Gastroesophageal sphincter (tissue), 4 donors: Measurements from ENCODE around the gene TMEM184A. TPM values are rescaled to one million over a fixed set of nuclear protein-coding genes. Genes with fewer than 3 reads are reported as not detected.

Source experiments
- ATAC-seq: fragments of 150-250 bp; one replicate; pipeline ENCODE4 v1.9.1; 2016; ENCODE audit warnings: mild to moderate bottlenecking, moderate library complexity
- H3K27ac ChIP-seq, 4 donors: fragments of 200-600 bp; sonication (generic) in 3 of 4; 1 replicate in 3 of 4; 2 replicates in 1 of 4; pipeline ENCODE4 v1.5.1; 2016 to 2019
- H3K27me3 ChIP-seq: fragments of 200-600 bp; sonication (generic); one replicate; pipeline ENCODE4 v1.5.1; 2019
- H3K36me3 ChIP-seq, 2 donors: fragments of 200-600 bp; sonication (generic); one replicate each; pipeline ENCODE4 v1.5.1; 2019; ENCODE audit warnings: control low read depth in 1 of 2
- H3K4me1 ChIP-seq, 3 donors: fragments of 200-600 bp; sonication (generic); 1 replicate in 2 of 3; 2 replicates in 1 of 3; pipeline ENCODE4 v1.5.1; 2016 to 2019; ENCODE audit warnings: control low read depth in 2 of 3
- H3K4me3 ChIP-seq, 2 donors: fragments of 200-600 bp; sonication (generic); one replicate each; pipeline ENCODE4 v1.5.1; 2019; ENCODE audit warnings: mild to moderate bottlenecking in 1 of 2, moderate library complexity in 1 of 2
- H3K9me3 ChIP-seq, 3 donors: fragments of 200-600 bp; sonication (generic); one replicate each; pipeline ENCODE4 v1.5.1; 2017 to 2019; ENCODE audit warnings: control low read depth in 2 of 3
- EP300 ChIP-seq: sonication (generic); formaldehyde crosslinking; IDR thresholded peaks from one replicate; pipeline ENCODE4 v1.6.1; 2017; ENCODE audit warnings: antibody characterized with exemption, mild to moderate bottlenecking
- POLR2A ChIP-seq, 2 donors: fragments of 450-650 bp; IDR thresholded peaks; one replicate each; pipeline ENCODE4 v1.6.1; 2017; ENCODE audit warnings: antibody characterized with exemption in 2 of 2, mild to moderate bottlenecking in 2 of 2, moderate library complexity in 1 of 2
- POLR2AphosphoS5 ChIP-seq: sonication (generic); formaldehyde crosslinking; IDR thresholded peaks from one replicate; pipeline ENCODE4 v1.6.1; 2017; ENCODE audit warnings: antibody characterized with exemption
- WGBS, 2 donors: methylation state at CpG; one replicate each; pipeline ENCODE4 v1.1.5; 2018; ENCODE audit warnings: low coverage in 1 of 2; 5-methylcytosine and 5-hydroxymethylcytosine counted together
- total RNA-seq, 4 donors: library from RNA; depleted of rRNA; stranded (reverse); fragments of >200 nt; gene quantifications; one replicate each; pipeline ENCODE4 v1.1.0, GENCODE V29; 2016
- TF ChIP-seq, protein P1 (sequence below), 4 experiments: fragments of 200-600 bp in 2 of 4; fragments of 450-650 bp in 2 of 4; sonication (generic) in 1 of 4; IDR thresholded peaks; one replicate each; pipeline ENCODE4 v1.5.1; 2017 to 2019; ENCODE audit warnings: antibody characterized with exemption in 4 of 4, mild to moderate bottlenecking in 2 of 4, moderate library complexity in 2 of 4

The TMEM184A gene
- total RNA-seq, 4 donors from 2014 or later, result 0.15 to 1.5 (median 0.31) TPM; not detected in 1

DNA sequence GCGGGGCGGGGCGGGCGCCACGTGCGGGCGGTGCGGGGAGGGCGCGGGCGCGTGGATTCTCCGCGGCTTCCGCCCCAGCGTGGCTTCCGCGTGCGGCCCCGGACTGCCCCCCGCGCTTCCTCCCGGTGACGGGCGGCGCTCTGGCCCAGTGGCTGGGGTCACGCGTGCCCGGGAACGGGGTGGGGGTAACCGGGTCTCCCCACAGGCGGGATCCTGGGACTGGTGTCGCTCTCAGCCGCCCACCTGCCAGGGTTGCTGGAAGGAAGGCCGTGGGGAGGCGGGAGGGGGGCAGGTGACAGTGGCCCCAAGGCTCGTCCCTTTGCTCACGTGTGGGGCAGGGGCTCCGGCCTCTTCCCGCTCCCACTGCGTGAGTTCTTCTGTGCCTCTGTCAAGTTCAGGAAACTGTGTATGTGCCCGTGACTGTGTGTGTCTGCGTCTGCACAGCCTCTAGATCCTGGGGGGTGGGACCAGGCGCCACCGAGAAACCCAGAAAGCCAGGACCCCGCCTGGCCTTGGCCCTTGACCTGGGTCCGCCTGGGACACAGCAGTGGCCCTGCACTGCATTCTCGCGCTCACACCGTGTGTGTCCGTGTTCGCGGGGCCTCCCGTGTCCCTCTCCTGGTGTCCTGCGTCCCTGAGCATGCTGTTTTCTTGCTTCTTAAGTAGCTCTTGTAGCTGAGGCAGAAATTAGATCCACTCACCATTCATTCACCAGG lies 24.6 kb downstream of the TMEM184A start:
- peak overlapping the region; percentile 80 to 100 (median 98) for H3K27ac ChIP-seq
- H3K27me3 ChIP-seq, result peaks cover 18% of the 10 kb centered on the region
- TF ChIP-seq POLR2AphosphoS5, result peak; percentile 67
- TF ChIP-seq EP300, result no peak
- TF ChIP-seq POLR2A (IDR thresholded peaks at IDR 0.05), result peak in 1 of 2 donors; percentile 9
- TF ChIP-seq, protein P1, sequence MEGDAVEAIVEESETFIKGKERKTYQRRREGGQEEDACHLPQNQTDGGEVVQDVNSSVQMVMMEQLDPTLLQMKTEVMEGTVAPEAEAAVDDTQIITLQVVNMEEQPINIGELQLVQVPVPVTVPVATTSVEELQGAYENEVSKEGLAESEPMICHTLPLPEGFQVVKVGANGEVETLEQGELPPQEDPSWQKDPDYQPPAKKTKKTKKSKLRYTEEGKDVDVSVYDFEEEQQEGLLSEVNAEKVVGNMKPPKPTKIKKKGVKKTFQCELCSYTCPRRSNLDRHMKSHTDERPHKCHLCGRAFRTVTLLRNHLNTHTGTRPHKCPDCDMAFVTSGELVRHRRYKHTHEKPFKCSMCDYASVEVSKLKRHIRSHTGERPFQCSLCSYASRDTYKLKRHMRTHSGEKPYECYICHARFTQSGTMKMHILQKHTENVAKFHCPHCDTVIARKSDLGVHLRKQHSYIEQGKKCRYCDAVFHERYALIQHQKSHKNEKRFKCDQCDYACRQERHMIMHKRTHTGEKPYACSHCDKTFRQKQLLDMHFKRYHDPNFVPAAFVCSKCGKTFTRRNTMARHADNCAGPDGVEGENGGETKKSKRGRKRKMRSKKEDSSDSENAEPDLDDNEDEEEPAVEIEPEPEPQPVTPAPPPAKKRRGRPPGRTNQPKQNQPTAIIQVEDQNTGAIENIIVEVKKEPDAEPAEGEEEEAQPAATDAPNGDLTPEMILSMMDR (IDR thresholded peaks at IDR 0.05), result no peak
- WGBS, 2 donors, result no CpG with 5 or more reads among the region's 55 CpGs
- peaks cover 0 to 57% (median 31%) of the 10 kb centered on the region in 3 donors for H3K4me1 ChIP-seq
- peaks cover 0 to 9% of the 10 kb centered on the region in 2 donors for H3K36me3 ChIP-seq
- no peaks in the 10 kb centered on the region for H3K9me3 ChIP-seq
- peak overlapping the region; percentile 48 to 87 for H3K4me3 ChIP-seq
- peak; percentile 5 for ATAC-seq

DNA sequence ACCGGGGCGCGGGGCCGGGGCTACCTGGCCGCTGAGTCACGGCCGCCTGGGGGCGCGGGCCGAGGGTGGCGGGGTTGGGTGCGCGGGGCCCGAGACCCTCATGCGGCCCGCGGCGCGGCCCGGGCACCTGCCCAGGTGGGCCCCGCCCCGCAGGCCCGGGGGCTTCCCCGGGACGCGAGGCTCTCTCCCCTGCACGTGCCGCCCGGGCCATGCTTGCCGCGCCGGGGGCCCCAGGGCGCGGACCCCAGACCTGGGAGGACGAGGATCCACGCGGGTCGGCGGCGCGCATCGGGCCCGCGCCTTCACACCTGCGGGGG lies 25.1 kb downstream of the TMEM184A start:
- H3K4me3 ChIP-seq, result peak overlapping the region; percentile 48 to 87
- peaks cover 18% of the 10 kb centered on the region for H3K27me3 ChIP-seq
- ATAC-seq, result no peak
- H3K9me3 ChIP-seq, result no peaks in the 10 kb centered on the region
- TF ChIP-seq, protein P1 (IDR thresholded peaks at IDR 0.05), result no peak
- TF ChIP-seq POLR2A (IDR thresholded peaks at IDR 0.05) (no peak), POLR2AphosphoS5 (no peak), EP300 (no peak)
- peaks cover 0 to 52% (median 26%) of the 10 kb centered on the region in 3 donors for H3K4me1 ChIP-seq
- peaks cover 0 to 8% of the 10 kb centered on the region in 2 donors for H3K36me3 ChIP-seq
- no CpG with 5 or more reads among the region's 45 CpGs for WGBS, 2 donors
- peak overlapping the region; percentile 80 to 100 (median 98) for H3K27ac ChIP-seq

DNA sequence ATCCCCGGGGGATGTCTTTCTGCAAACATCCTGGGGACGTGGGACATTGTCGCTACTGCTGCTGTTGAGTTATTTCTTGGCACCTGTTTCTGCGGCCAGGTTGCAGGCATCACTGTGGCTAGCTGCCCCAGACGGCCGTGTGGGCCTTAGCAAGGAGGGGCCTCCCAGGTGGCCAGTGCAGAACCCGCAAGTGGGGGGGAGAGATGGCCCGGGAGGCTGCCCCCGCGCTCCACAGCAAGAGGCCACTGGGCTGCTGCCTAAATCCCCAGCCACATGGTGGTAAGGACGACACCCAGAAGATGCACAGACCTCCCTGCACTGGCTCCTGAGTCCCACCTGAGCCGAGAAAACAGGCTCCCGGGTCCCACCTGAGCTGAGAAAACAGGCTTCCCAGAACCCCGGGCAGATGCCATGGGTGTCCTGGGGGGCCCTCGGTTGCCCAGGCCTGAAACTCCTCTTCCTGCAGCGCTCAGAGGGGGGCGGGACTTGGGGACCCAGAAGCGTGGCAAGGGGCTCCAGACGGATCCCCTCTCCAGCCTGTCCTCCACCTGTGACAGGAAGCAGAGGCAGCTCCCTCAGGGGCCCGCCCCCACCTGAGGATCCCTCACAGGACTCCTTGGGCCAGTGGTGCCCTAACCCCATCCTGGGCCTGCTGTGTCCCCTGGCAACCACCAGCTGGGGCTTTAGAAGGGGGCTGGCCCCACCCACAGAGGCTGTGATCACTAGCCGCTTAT lies 26.5 kb downstream of the TMEM184A start:
- no peak overlapping the region for H3K4me3 ChIP-seq
- WGBS, 2 donors, result 82% methylated on average over 2 of the region's 21 CpGs; no CpG with 5 or more reads in 1 of the 2 donors
- H3K27me3 ChIP-seq, result peaks cover 18% of the 10 kb centered on the region
- ATAC-seq, result no peak
- no peaks in the 10 kb centered on the region for H3K36me3 ChIP-seq
- no peak for TF ChIP-seq POLR2A (IDR thresholded peaks at IDR 0.05)
- no peak for TF ChIP-seq EP300
- TF ChIP-seq, protein P1 (IDR thresholded peaks at IDR 0.05), result no peak
- TF ChIP-seq POLR2AphosphoS5, result no peak
- H3K4me1 ChIP-seq, result peaks cover 0 to 40% (median 20%) of the 10 kb centered on the region in 3 donors
- H3K9me3 ChIP-seq, result no peaks in the 10 kb centered on the region
- H3K27ac ChIP-seq, result no peak overlapping the region

DNA sequence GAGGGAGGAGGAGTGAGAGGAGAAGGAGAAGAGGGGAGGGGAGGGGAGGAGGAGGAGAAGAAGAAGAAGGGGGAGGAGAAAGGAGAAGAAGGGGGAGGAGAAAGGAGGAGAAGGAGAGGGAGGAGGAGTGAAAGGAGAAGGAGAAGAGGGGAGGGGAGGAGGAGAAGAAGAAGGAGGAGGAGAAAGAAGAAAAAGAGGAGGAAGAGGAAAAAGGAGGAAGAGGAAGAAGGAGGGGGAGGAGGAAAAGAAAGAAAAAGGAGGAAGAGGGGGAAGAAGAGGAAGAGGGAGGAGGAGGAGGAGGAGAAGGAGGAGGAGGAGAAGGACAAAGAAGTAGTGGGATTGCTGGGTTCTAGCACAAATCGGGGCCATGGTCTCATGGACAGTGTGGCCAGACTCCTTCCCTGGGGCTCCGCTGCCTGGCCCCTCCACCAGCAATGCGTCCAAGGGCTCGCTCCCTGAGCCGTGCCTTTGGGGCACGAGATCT lies 29.7 kb downstream of the TMEM184A start:
- ATAC-seq, result no peak
- Histone ChIP-seq H3K9me3 (no peaks in the 10 kb centered on the region), H3K36me3 (no peaks in the 10 kb centered on the region), H3K4me1 (peaks cover 0 to 10% (median 0%) of the 10 kb centered on the region in 3 donors), H3K4me3 (no peak overlapping the region), H3K27ac (no peak overlapping the region), H3K27me3 (peaks cover 34% of the 10 kb centered on the region)
- TF ChIP-seq POLR2AphosphoS5, result no peak
- TF ChIP-seq POLR2A (IDR thresholded peaks at IDR 0.05), result no peak
- no peak for TF ChIP-seq EP300
- TF ChIP-seq, protein P1 (IDR thresholded peaks at IDR 0.05), result no peak
- WGBS, 2 donors, result 48 to 86% methylated on average over 1 to 5 of the region's 6 CpGs
